Measurements from ENCODE around the gene RNF123. TPM values are rescaled to one million over a fixed set of nuclear protein-coding genes. Genes with fewer than 3 reads are reported as not detected.

RNF123 gene
- total and polyA plus RNA-seq, 4 donors = 34.3 to 104 (median 40.2) TPM

GRCh38 chr3:49707113-49707480 is 17.7 kb downstream of the RNF123 start:
- DNase-seq (ENCODE audit: low spot score) = no peak
- 85% methylated on average over 4 of the region's 4 CpGs for WGBS
- H3K9me3 ChIP-seq (ENCODE audit: control insufficient read depth in 4 of 4, low read length in 3 of 4) = no peaks in the 10 kb centered on the region
- H3K27me3 ChIP-seq (ENCODE audit: control insufficient read depth in 4 of 4, insufficient read depth in 4 of 4, low read length in 3 of 4) = no peaks in the 10 kb centered on the region
- TF ChIP-seq EGR1 (IDR thresholded peaks at IDR 0.05; ENCODE audit: low read depth in 2 of 2) = no peak
- no peak for TF ChIP-seq MAX (IDR thresholded peaks at IDR 0.05)
- no peak for TF ChIP-seq FOXA1 (IDR thresholded peaks at IDR 0.05)
- TF ChIP-seq SP1 (IDR thresholded peaks at IDR 0.05) = no peak
- no peak for TF ChIP-seq HNF4G (IDR thresholded peaks at IDR 0.05)
- no peak for TF ChIP-seq RXRA (IDR thresholded peaks at IDR 0.05)
- TF ChIP-seq YY1 (IDR thresholded peaks at IDR 0.05) = no peak
- no peak for TF ChIP-seq JUND (IDR thresholded peaks at IDR 0.05)
- TF ChIP-seq GABPA (IDR thresholded peaks at IDR 0.05 in 1 of 2, conservative IDR thresholded peaks at IDR 0.05 in 1 of 2) = no peak
- no peak for TF ChIP-seq HNF4A (conservative IDR thresholded peaks at IDR 0.05)
- H3K4me1 ChIP-seq (ENCODE audit: control insufficient read depth in 4 of 4, insufficient read depth in 4 of 4, low read length in 3 of 4) = no peaks in the 10 kb centered on the region
- H3K27ac ChIP-seq (ENCODE audit: low read depth in 1 of 2, low read length in 2 of 2) = no peak overlapping the region
- H3K36me3 ChIP-seq (ENCODE audit: control insufficient read depth in 4 of 4, insufficient read depth in 3 of 4, low read depth in 1 of 4, low read length in 3 of 4) = peaks cover 19 to 63% (median 40%) of the 10 kb centered on the region in 4 donors
- H3K9ac ChIP-seq (ENCODE audit: low read depth in 1 of 2, low read length in 2 of 2) = no peak overlapping the region
- H3K4me3 ChIP-seq (ENCODE audit: low read depth in 1 of 3, low read length in 3 of 3) = no peak overlapping the region

GRCh38 chr3:49709852-49710251 is 20.5 kb downstream of the RNF123 start:
- H3K27ac ChIP-seq (ENCODE audit: low read depth in 1 of 2, low read length in 2 of 2) = no peak overlapping the region
- H3K27me3 ChIP-seq (ENCODE audit: control insufficient read depth in 4 of 4, insufficient read depth in 4 of 4, low read length in 3 of 4) = no peaks in the 10 kb centered on the region
- H3K36me3 ChIP-seq (ENCODE audit: control insufficient read depth in 4 of 4, insufficient read depth in 3 of 4, low read depth in 1 of 4, low read length in 3 of 4) = peaks cover 15 to 67% (median 37%) of the 10 kb centered on the region in 4 donors
- no peak overlapping the region for H3K9ac ChIP-seq (ENCODE audit: low read depth in 1 of 2, low read length in 2 of 2)
- no peak overlapping the region for H3K4me3 ChIP-seq (ENCODE audit: low read depth in 1 of 3, low read length in 3 of 3)
- WGBS = 97% methylated on average over 8 of the region's 8 CpGs
- TF ChIP-seq REST (IDR thresholded peaks at IDR 0.05) (no peak), SP1 (IDR thresholded peaks at IDR 0.05) (no peak), ATF3 (IDR thresholded peaks at IDR 0.05) (no peak), ZBTB33 (IDR thresholded peaks at IDR 0.05) (no peak), HNF4A (conservative IDR thresholded peaks at IDR 0.05) (no peak), CTCF (IDR thresholded peaks at IDR 0.05; ENCODE audit: low read depth, low read length, missing input control) (no peak)
- DNase-seq (ENCODE audit: low spot score) = no peak
- H3K9me3 ChIP-seq (ENCODE audit: control insufficient read depth in 4 of 4, low read length in 3 of 4) = no peaks in the 10 kb centered on the region
- H3K4me1 ChIP-seq (ENCODE audit: control insufficient read depth in 4 of 4, insufficient read depth in 4 of 4, low read length in 3 of 4) = no peaks in the 10 kb centered on the region
